ENCODE data around the gene SLC36A3.
"Not testable (repeated sequence)": the region's sequence is repeated elsewhere in the genome, so short reads cannot be mapped to it uniquely, and the experiment has no call there.

The SLC36A3 gene

DNA sequence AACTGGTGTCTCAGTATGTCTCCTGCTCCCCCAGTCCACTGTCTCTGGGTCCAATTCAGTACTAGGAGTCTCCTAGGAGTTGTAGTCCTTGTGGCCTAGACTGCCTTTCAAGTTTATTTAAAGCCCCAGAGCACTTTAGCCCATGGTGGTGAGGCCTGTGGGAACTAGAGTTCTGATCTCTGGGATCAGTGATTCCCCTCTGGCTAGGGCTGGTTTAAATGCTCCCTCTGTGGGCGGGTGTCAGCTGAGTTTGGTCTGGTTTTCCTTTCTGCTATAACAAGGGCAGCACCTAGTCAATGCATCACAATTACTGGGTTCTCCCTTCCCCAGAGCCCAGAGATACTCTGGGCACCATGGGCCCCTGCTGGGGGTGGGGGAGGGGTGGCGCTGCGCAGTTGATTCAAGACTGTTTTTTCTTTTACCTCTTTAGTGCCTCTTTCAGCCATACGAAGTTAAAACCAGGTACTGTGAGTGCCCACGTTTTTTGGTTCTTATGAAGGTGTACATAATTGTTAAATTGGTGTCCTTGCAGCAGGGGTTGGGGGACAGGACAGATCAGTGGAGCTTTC is 9.3 kb upstream of the SLC36A3 start:
- Histone ChIP-seq H3F3A (ENCODE audit: low read depth) (no peaks in the 10 kb centered on the region), H3K4me2 (ENCODE audit: low read depth, low read length, poor library complexity, severe bottlenecking) (no peak overlapping the region), H3K4me1 (ENCODE audit: insufficient read depth, low read length, poor library complexity, severe bottlenecking) (no peaks in the 10 kb centered on the region), H3K36me3 (ENCODE audit: insufficient read depth, low read length) (no peaks in the 10 kb centered on the region), H3K27me3 (ENCODE audit: insufficient read depth, low read length, poor library complexity, severe bottlenecking) (no peaks in the 10 kb centered on the region), H2AFZ (ENCODE audit: low read length) (no peak overlapping the region), H3K4me3 (ENCODE audit: low read length, poor library complexity, severe bottlenecking) (no peak overlapping the region), H4K20me1 (ENCODE audit: insufficient read depth, low read length, poor library complexity, severe bottlenecking) (no peaks in the 10 kb centered on the region), H3K9me2 (replicated peaks; ENCODE audit: low read depth, low read length) (no peaks in the 10 kb centered on the region), H3K9ac (ENCODE audit: low read depth, low read length, poor library complexity, severe bottlenecking) (no peak overlapping the region), H3K79me2 (ENCODE audit: insufficient read depth, low read length) (no peaks in the 10 kb centered on the region), H3K9me3 (ENCODE audit: insufficient read depth, low read depth, low read length) (0 out of 2 replicates have a peak, but pooled peaks cover 9% of the 10 kb centered on the region)
- TF ChIP-seq EZH2phosphoT487 (IDR thresholded peaks at IDR 0.05; ENCODE audit: borderline replicate concordance), result no peak
- TF ChIP-seq, protein P1, sequence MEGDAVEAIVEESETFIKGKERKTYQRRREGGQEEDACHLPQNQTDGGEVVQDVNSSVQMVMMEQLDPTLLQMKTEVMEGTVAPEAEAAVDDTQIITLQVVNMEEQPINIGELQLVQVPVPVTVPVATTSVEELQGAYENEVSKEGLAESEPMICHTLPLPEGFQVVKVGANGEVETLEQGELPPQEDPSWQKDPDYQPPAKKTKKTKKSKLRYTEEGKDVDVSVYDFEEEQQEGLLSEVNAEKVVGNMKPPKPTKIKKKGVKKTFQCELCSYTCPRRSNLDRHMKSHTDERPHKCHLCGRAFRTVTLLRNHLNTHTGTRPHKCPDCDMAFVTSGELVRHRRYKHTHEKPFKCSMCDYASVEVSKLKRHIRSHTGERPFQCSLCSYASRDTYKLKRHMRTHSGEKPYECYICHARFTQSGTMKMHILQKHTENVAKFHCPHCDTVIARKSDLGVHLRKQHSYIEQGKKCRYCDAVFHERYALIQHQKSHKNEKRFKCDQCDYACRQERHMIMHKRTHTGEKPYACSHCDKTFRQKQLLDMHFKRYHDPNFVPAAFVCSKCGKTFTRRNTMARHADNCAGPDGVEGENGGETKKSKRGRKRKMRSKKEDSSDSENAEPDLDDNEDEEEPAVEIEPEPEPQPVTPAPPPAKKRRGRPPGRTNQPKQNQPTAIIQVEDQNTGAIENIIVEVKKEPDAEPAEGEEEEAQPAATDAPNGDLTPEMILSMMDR (conservative IDR thresholded peaks at IDR 0.05; ENCODE audit: low read length), result no peak

DNA sequence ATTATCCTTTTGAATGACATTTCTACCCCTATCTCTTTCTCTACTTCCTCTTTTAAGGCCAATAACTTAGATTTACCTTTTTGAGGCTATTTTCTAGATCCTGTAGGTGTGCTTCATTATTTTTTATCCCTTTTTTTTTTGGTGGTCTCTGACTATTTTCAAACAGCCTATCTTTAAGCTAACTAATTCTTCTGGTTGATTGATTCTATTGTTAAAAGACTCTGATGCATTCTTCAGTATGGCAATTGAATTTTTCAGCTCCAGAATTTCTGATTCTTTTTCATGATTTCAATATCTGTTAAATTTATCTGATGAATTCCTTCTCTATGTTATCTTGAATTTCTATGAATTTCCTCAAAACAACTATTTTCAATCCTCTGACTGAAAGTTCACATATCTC is 7.4 kb upstream of the SLC36A3 start:
- Histone ChIP-seq H2AFZ (ENCODE audit: low read length) (no peak overlapping the region), H3K9me2 (replicated peaks; ENCODE audit: low read depth, low read length) (no peaks in the 10 kb centered on the region), H3K9ac (ENCODE audit: low read depth, low read length, poor library complexity, severe bottlenecking) (no peak overlapping the region), H3K4me2 (ENCODE audit: low read depth, low read length, poor library complexity, severe bottlenecking) (no peak overlapping the region), H3K4me1 (ENCODE audit: insufficient read depth, low read length, poor library complexity, severe bottlenecking) (no peaks in the 10 kb centered on the region), H3K36me3 (ENCODE audit: insufficient read depth, low read length) (no peaks in the 10 kb centered on the region), H4K20me1 (ENCODE audit: insufficient read depth, low read length, poor library complexity, severe bottlenecking) (no peaks in the 10 kb centered on the region), H3K27me3 (ENCODE audit: insufficient read depth, low read length, poor library complexity, severe bottlenecking) (no peaks in the 10 kb centered on the region), H3K9me3 (ENCODE audit: insufficient read depth, low read depth, low read length) (0 out of 2 replicates have a peak, but pooled peaks cover 9% of the 10 kb centered on the region), H3K79me2 (ENCODE audit: insufficient read depth, low read length) (no peaks in the 10 kb centered on the region), H3K4me3 (ENCODE audit: low read length, poor library complexity, severe bottlenecking) (no peak overlapping the region), H3F3A (ENCODE audit: low read depth) (no peaks in the 10 kb centered on the region)
- TF ChIP-seq, protein P1 (conservative IDR thresholded peaks at IDR 0.05; ENCODE audit: low read length), result no peak
- TF ChIP-seq EZH2phosphoT487 (IDR thresholded peaks at IDR 0.05; ENCODE audit: borderline replicate concordance), result no peak

- not testable (repeated sequence) for H3F3A ChIP-seq (ENCODE audit: low read depth); H3K9me3 ChIP-seq (ENCODE audit: insufficient read depth, low read depth, low read length); H2AFZ ChIP-seq (ENCODE audit: low read length); H3K79me2 ChIP-seq (ENCODE audit: insufficient read depth, low read length); H3K9me2 ChIP-seq (replicated peaks; ENCODE audit: low read depth, low read length); H3K4me3 ChIP-seq (ENCODE audit: low read length, poor library complexity, severe bottlenecking); H3K27me3 ChIP-seq (ENCODE audit: insufficient read depth, low read length, poor library complexity, severe bottlenecking); H3K9ac ChIP-seq (ENCODE audit: low read depth, low read length, poor library complexity, severe bottlenecking); H3K36me3 ChIP-seq (ENCODE audit: insufficient read depth, low read length); H3K4me1 ChIP-seq (ENCODE audit: insufficient read depth, low read length, poor library complexity, severe bottlenecking); H3K4me2 ChIP-seq (ENCODE audit: low read depth, low read length, poor library complexity, severe bottlenecking); H4K20me1 ChIP-seq (ENCODE audit: insufficient read depth, low read length, poor library complexity, severe bottlenecking)
Measured at GRCh38 chr5:151309821-151310220, 6.3 kb upstream of the SLC36A3 start.

GRCh38 chr5:151309266-151309665 is 5.7 kb upstream of the SLC36A3 start:
- H3K9me2 ChIP-seq (replicated peaks; ENCODE audit: low read depth, low read length); H4K20me1 ChIP-seq (ENCODE audit: insufficient read depth, low read length, poor library complexity, severe bottlenecking); H3K27me3 ChIP-seq (ENCODE audit: insufficient read depth, low read length, poor library complexity, severe bottlenecking); H3K4me3 ChIP-seq (ENCODE audit: low read length, poor library complexity, severe bottlenecking); H3F3A ChIP-seq (ENCODE audit: low read depth); H3K9ac ChIP-seq (ENCODE audit: low read depth, low read length, poor library complexity, severe bottlenecking); H2AFZ ChIP-seq (ENCODE audit: low read length); H3K79me2 ChIP-seq (ENCODE audit: insufficient read depth, low read length); H3K4me2 ChIP-seq (ENCODE audit: low read depth, low read length, poor library complexity, severe bottlenecking); H3K9me3 ChIP-seq (ENCODE audit: insufficient read depth, low read depth, low read length); H3K4me1 ChIP-seq (ENCODE audit: insufficient read depth, low read length, poor library complexity, severe bottlenecking); H3K36me3 ChIP-seq (ENCODE audit: insufficient read depth, low read length): not testable (repeated sequence)
